Tibial nerve (tissue), 4 donors: ENCODE data around the gene ADGB. TPM values are rescaled to one million over a fixed set of nuclear protein-coding genes. Genes with fewer than 3 reads are reported as not detected.

Experiments used
- DNase-seq, 2 donors: peaks; one replicate each; pipeline ENCODE4 v3.0.0-alpha.2; 2019; ENCODE audit warnings: low spot score in 2 of 2
- H3K27ac ChIP-seq, 4 donors: fragments of 200-600 bp; sonication (generic) in 3 of 4; one replicate each; pipeline ENCODE4 v1.5.1; 2017 to 2019; ENCODE audit warnings: mild to moderate bottlenecking in 1 of 4
- H3K27me3 ChIP-seq, 2 donors: fragments of 200-600 bp; sonication (generic) in 1 of 2; one replicate each; pipeline versions ENCODE4 v1.5.1 to v1.6.0; 2017 to 2019
- H3K36me3 ChIP-seq, 3 donors: fragments of 200-600 bp; sonication (generic); one replicate each; pipeline ENCODE4 v1.5.1; 2018 to 2019
- H3K4me1 ChIP-seq, 4 donors: fragments of 200-600 bp; sonication (generic) in 3 of 4; one replicate each; pipeline ENCODE4 v1.5.1; 2017 to 2019
- H3K4me3 ChIP-seq, 4 donors: fragments of 200-600 bp; sonication (generic) in 3 of 4; one replicate each; pipeline ENCODE4 v1.5.1; 2017 to 2019; ENCODE audit warnings: mild to moderate bottlenecking in 1 of 4, moderate library complexity in 1 of 4
- H3K9me3 ChIP-seq, 4 donors: fragments of 200-600 bp; sonication (generic) in 3 of 4; one replicate each; pipeline ENCODE4 v1.5.1; 2017 to 2019
- CTCF ChIP-seq, 5 experiments: fragments of 200-600 bp in 3 of 5; fragments of 450-650 bp in 2 of 5; sonication (generic) in 3 of 5; IDR thresholded peaks; one replicate each; pipeline ENCODE4 v1.5.1; 2016 to 2019; ENCODE audit warnings: antibody characterized with exemption in 5 of 5, mild to moderate bottlenecking in 3 of 5, moderate library complexity in 2 of 5
- EP300 ChIP-seq, 2 donors: sonication (generic); formaldehyde crosslinking; IDR thresholded peaks; one replicate each; pipeline ENCODE4 v1.6.1; 2017; ENCODE audit warnings: antibody characterized with exemption in 2 of 2, mild to moderate bottlenecking in 1 of 2
- POLR2A ChIP-seq, 2 donors: fragments of 450-650 bp; IDR thresholded peaks; one replicate each; pipeline ENCODE4 v1.6.1; 2017; ENCODE audit warnings: antibody characterized with exemption in 2 of 2, mild to moderate bottlenecking in 2 of 2, moderate library complexity in 2 of 2
- WGBS, 2 donors: methylation state at CpG; one replicate each; pipeline ENCODE4 v1.1.5; 2018; 5-methylcytosine and 5-hydroxymethylcytosine counted together
- total RNA-seq, 4 donors: library from RNA; depleted of rRNA; stranded (reverse); fragments of >200 nt; gene quantifications; one replicate each; pipeline ENCODE4 v1.1.0, GENCODE V29; 2016

Gene ADGB
- total RNA-seq, 4 donors from 2014 or later: not detected

DNA sequence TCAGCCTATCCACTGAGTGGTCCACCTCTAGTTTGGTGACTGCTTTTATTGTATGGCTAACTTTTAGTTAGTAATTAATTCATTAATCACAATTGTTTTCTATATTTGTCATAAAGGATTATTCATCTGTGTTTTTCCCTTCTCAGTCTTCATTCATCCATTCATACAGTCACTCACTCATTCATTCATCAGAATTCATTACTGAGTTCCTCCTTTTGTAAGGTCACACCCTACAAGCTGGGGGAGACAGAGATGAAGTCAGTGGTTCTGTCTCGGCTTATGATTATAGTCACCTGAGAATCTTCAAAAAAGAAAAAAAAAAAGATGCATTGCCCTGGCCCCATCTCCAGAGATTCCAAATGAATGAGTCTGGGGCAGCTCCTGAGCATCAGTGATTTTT lies 257.1 kb downstream of the ADGB start:
- DNase-seq: no peak
- H3K4me3 ChIP-seq: no peak overlapping the region
- H3K27me3 ChIP-seq: no peaks in the 10 kb centered on the region
- 72 to 92% methylated on average over 1 of the region's 1 CpG for WGBS, 2 donors
- H3K4me1 ChIP-seq: peaks cover 0 to 8% (median 3%) of the 10 kb centered on the region in 4 donors
- TF ChIP-seq POLR2A (IDR thresholded peaks at IDR 0.05): no peak
- no peak for TF ChIP-seq EP300 (IDR thresholded peaks at IDR 0.05)
- TF ChIP-seq CTCF (IDR thresholded peaks at IDR 0.05): no peak
- peaks cover 0 to 3% (median 0%) of the 10 kb centered on the region in 4 donors for H3K9me3 ChIP-seq
- H3K36me3 ChIP-seq: no peaks in the 10 kb centered on the region
- no peak overlapping the region for H3K27ac ChIP-seq

GRCh38 chr6:146856296-146856695 lies 257.5 kb downstream of the ADGB start:
- H3K4me1 ChIP-seq: peaks cover 0 to 8% (median 3%) of the 10 kb centered on the region in 4 donors
- DNase-seq: no peak
- H3K36me3 ChIP-seq: no peaks in the 10 kb centered on the region
- no peaks in the 10 kb centered on the region for H3K27me3 ChIP-seq
- no peak for TF ChIP-seq CTCF (IDR thresholded peaks at IDR 0.05)
- TF ChIP-seq EP300 (IDR thresholded peaks at IDR 0.05): no peak
- TF ChIP-seq POLR2A (IDR thresholded peaks at IDR 0.05): no peak
- no peak overlapping the region for H3K27ac ChIP-seq
- no peak overlapping the region for H3K4me3 ChIP-seq
- WGBS, 2 donors: 91 to 92% methylated on average over 7 of the region's 7 CpGs
- peaks cover 0 to 3% (median 0%) of the 10 kb centered on the region in 4 donors for H3K9me3 ChIP-seq

GRCh38 chr6:146857180-146857979 lies 258.6 kb downstream of the ADGB start:
- TF ChIP-seq EP300 (IDR thresholded peaks at IDR 0.05) (peak; percentile 41 to 83), CTCF (IDR thresholded peaks at IDR 0.05) (peak; percentile 93 to 97 (median 96)), POLR2A (IDR thresholded peaks at IDR 0.05) (peak in 1 of 2 donors; percentile 34)
- peak overlapping the region; percentile 29 to 51 (median 38) for H3K4me3 ChIP-seq
- H3K9me3 ChIP-seq: peaks cover 0 to 3% (median 0%) of the 10 kb centered on the region in 4 donors
- no peaks in the 10 kb centered on the region for H3K36me3 ChIP-seq
- WGBS, 2 donors: 16% methylated on average over 27 of the region's 27 CpGs
- no peaks in the 10 kb centered on the region for H3K27me3 ChIP-seq
- DNase-seq: peak; percentile 71 to 79
- H3K4me1 ChIP-seq: peaks cover 0 to 8% (median 3%) of the 10 kb centered on the region in 4 donors
- H3K27ac ChIP-seq: peak overlapping the region; percentile 62 to 86 (median 71)

- no peak for TF ChIP-seq EP300 (IDR thresholded peaks at IDR 0.05)
- TF ChIP-seq POLR2A (IDR thresholded peaks at IDR 0.05): no peak
- no peak for TF ChIP-seq CTCF (IDR thresholded peaks at IDR 0.05)
- 38 to 50% methylated on average over 5 of the region's 5 CpGs for WGBS, 2 donors
- H3K27me3 ChIP-seq: no peaks in the 10 kb centered on the region
- H3K9me3 ChIP-seq: peaks cover 0 to 3% (median 0%) of the 10 kb centered on the region in 4 donors
- DNase-seq: peak in 1 of 2 donors; percentile 22
- H3K4me3 ChIP-seq: peak overlapping the region; percentile 29 to 51 (median 38)
- peak overlapping the region; percentile 62 to 86 (median 71) for H3K27ac ChIP-seq
- no peaks in the 10 kb centered on the region for H3K36me3 ChIP-seq
- H3K4me1 ChIP-seq: peaks cover 0 to 8% (median 3%) of the 10 kb centered on the region in 4 donors
These were observed 259.2 kb downstream of the ADGB start for GRCh38 chr6:146857980-146858347.

DNA sequence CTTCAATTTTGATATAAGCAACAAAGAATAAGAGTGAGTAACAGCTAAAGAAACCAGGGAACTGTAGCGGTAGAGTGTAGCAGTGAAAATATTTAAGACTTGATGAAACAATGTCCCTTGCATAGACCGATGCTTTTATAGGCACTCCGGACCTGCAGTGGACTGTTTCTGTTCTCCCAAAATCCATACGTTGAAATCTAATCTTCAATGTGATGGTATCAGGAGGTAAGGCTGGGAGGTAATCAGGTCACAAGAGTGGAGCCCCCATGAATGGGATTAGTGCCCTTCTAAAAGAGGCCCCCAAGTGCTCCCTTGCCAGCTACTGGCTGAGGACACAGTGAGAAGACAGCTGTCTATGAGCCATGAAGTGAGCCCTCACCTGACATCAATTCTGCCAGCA lies 260.4 kb downstream of the ADGB start:
- H3K9me3 ChIP-seq: peaks cover 0 to 3% (median 0%) of the 10 kb centered on the region in 4 donors
- H3K27ac ChIP-seq: no peak overlapping the region
- DNase-seq: no peak
- H3K36me3 ChIP-seq: no peaks in the 10 kb centered on the region
- TF ChIP-seq CTCF (IDR thresholded peaks at IDR 0.05) (no peak), EP300 (IDR thresholded peaks at IDR 0.05) (no peak), POLR2A (IDR thresholded peaks at IDR 0.05) (no peak)
- H3K4me3 ChIP-seq: no peak overlapping the region
- no peaks in the 10 kb centered on the region for H3K27me3 ChIP-seq
- H3K4me1 ChIP-seq: peaks cover 0 to 8% (median 3%) of the 10 kb centered on the region in 4 donors
- WGBS, 2 donors: 91 to 96% methylated on average over 4 of the region's 4 CpGs
